GM23248 (cell line): ENCODE data around the gene FRMD3.

ENCODE experiments used
- EZH2 ChIP-seq: fragments of 200-600 bp; sonication (generic); IDR thresholded peaks from 2 replicates; pipeline ENCODE4 v1.6.1; 2018; ENCODE audit warnings: antibody characterized with exemption, mild to moderate bottlenecking; ENCODE audit not compliant: insufficient read depth, poor library complexity, severe bottlenecking
- EZH2phosphoT487 ChIP-seq: fragments of 200-600 bp; sonication (generic); IDR thresholded peaks from 2 replicates; pipeline ENCODE4 v1.6.1; 2018; ENCODE audit warnings: antibody characterized with exemption, moderate library complexity, mild to moderate bottlenecking, low read depth; ENCODE audit not compliant: insufficient read depth

DNA sequence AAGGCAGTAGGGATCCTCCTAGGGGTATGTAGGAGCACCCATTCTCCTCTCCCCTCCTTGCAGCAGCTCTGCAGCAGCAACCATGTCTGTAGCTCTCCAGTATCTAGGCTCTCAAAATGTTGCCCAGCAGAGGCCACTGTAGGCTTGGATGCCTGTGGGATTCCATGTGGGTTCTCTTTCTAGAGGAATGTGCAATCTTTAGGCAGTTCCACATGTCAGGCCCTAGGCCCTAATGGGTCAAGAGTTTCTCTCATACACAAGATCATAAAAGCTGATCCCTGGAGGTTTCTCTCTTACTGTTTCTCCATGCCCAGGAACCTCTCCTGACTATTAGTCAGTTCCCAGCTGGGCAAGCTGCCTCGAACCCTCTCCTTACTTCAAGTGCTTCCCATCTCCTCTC is 215.8 kb downstream of the FRMD3 start:
- no peak for TF ChIP-seq EZH2phosphoT487
- no peak for TF ChIP-seq EZH2
